GM21576 (cell line): Measurements from ENCODE around the gene NUBPL.
"Not testable (repeated sequence)": the region's sequence is repeated elsewhere in the genome, so short reads cannot be mapped to it uniquely, and the experiment has no call there.

Experiments used
- ATAC-seq: cut with Tn5 transposase; IDR thresholded peaks from one replicate; pipeline ENCODE4 v1.9.1; 2021; ENCODE audit warnings: mild to moderate bottlenecking, moderate library complexity; ENCODE audit not compliant: unreplicated experiment

Gene NUBPL

DNA sequence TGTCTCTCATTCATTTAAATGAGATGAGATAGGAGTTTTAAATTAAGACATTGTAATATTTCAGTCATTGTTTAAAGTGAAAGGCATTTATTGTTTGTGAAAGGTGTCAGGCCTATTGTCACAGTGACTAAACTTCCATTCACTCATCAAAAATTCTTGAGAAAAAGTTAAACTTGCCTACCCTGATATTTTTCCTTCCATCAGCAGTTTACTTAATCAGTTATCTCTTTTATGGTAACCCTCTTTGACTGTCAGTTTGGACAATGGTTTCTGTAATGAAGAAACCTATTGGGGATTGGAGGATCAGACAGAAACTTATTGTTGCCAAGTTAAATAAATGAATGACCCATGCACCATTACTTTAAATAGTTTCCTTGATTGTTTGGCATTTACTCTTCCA is 241.6 kb downstream of the NUBPL start:
- ATAC-seq, result no peak

DNA sequence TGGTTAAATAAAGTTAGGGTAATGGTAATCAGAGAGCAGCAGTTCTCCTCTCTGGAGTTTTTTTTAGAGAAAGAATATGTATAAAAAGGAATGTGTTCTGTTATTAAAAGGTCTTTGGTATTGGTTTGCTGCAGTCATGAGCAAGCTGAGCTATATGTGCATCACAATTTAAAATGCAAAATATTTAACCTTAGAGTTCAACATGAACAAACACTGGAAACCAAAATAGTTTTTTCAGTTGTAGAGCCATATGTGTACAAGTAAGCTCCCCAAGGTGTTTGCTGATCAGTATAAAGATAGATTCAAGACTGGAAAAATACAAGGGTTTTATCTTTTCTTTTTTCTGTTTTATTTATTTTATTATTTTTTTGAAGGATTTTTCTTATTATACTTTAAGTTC is 245.0 kb downstream of the NUBPL start:
- no peak for ATAC-seq

DNA sequence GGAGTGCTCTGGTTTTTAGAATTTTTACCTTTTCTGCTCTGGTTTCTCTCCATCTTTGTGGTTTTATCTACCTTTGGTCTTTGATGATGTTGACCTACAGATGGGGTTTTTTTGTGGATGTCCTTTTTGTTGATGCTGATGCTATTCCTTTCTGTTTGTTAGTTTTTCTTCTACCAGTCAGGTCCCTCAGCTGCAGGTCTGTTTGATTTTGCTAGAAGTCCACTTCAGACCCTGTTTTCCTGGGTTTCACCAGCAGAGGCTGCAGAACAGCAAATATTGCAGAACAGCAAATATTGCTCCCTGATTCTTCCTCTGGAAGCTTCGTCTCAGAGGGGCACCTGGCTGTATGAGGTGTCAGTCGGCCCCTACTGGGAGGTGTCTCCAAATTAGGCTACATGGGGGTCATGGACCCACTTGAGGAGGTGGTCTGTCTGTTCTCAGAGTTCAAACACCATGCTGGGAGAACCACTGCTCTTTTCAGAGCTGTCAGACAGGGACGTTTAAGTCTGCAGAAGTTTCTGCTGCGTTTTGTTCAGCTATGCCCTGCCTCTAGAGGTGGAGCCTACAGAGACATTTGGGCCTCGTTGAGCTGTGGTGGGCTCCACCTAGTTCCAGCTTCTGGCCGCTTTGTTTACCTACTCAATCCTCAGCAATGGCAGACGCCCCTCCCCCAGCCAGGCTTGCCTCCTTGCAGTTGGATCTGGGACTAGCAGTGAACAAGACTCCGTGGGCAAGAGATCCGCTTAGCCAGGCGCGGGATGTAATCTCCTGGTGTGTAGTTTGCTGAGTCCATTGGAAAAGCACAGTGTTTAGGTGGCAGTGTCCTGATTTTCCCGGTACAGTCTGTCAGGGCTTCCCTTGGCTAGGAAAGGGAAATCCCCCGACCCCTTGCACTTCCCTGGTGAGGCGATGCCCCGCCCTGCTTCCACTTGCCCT is 250.8 kb downstream of the NUBPL start:
- not testable (repeated sequence) for ATAC-seq

DNA sequence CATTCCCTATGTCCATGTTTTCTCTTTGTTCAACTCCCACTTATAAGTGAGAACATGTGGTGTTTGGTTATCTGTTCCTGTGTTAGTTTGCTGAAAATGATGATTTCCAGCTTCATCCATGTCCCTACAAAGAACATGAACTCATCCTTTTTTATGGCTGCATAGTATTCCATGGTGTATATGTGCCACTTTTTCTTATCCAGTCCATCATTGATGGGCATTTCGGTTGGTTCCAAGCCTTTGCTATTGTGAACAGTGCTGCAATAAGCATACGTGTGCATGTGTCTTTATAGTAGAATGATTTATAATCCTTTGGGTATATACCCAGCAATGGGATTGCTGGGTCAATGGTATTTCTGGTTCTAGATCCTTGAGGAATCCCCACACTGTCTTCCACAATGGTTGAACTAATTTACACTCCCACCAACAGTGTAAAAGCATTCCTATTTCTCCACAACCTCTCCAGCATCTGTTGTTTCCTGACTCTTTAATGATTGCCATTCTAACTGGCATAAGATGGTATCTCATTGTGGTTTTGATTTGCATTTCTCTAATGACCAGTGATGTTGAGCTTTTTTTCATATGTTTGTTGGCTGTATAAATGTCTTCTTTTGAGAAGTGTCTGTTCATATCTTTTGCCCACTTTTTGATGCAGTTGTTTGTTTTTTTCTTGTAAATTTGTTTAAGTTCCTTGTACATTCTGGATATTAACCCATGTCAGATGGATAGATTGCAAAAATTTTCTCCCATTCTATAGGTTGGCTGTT is 252.7 kb downstream of the NUBPL start:
- not testable (repeated sequence) for ATAC-seq

DNA sequence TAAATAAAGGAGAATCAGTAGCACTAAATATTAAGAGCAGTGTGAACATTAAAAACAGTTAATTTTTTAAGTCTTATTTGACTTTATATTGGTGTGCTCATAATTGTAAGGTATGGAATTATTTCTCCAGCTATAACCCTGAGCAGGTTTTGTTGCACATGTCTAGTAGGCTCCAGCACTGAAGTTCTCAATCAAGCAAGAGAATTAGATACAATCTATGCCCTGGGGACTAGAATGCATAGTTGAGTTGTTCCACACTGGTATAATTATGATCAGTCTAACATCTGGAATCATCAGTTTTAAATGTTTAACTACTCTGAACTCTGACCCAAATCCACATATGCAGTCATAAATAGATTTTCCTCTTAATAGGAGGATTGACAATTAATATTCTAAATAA is 258.1 kb downstream of the NUBPL start:
- no peak for ATAC-seq

DNA sequence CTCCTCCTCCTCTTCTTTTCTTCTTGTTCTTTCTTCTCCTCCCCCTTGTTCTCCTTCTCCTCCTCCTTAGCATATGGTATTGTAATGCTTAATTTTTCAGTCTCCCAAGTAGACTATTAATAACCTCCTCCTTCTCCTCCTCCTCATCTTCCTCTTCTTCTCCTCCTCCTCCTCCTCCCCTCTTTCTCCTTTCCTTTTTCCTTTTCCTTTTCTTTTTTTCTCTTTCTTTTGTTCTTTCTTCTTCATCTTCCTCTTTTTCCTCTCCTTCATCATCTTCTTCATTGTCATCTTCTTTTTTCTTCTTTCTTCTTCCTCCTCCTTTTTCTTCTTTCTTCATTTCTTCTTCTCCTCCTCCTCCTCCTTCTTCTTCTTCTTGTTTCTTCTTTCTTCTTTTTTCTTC is 264.3 kb downstream of the NUBPL start:
- ATAC-seq, result no peak

DNA sequence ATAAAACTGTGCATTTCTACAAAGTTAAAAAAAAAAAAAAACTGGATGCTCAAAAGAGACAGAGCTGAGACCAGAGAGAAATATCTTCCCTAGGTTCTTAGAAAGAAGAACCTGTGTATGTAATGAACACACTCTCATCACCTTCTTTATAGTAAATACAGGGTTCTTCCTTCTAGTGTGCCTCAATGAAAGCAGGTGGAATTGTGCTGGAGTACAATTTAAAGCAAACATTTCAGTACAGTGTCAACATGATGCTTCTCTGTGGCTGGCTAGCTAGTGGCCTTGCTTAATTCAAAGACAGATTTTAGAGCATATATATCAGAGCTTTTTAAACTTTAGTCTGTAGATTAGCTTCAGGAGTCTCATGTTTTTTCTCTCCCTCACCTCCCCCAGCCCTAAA is 266.1 kb downstream of the NUBPL start:
- no peak for ATAC-seq

DNA sequence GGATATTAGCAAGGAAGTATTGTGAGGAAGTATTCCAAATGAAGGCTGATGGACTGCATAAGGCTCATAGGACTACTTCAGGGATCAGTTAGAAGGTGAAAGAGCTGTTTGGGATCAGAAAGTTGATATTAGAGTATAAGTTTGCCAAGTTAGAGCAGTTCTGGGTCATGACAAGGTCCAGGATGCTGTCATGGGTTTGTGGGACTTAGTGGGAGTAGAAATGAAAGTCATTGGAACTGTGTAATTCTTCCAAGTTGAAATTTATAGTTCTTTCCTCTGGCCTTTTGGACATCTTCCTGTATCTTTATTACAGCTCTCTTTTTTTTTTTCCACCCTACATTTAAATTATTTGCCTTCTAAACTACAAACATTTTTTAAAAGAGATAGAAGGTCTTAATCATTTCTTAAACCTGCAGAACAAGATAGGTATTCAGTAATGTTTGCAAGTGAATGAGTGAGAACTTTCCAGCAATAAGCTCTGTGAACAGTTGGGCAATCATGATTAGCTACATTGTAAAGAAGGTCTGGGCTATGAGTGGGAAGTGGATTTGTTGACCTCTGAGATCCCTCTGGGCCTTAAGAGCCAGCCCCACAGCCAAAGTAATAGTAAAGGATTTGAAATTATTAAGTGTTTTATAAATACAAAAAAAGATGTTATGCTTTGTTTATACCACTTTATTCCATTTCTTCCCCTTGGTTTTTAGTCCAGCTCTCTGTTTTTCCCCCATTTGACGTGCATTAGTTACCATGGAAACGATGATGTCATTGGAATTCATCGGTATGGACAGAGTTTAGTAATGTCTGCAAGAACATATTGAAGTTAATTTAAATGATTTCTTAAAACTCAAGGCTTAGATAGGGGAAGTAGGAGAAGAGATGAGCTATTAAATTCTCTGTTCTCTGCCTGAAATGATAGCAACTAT is 268.0 kb downstream of the NUBPL start:
- ATAC-seq, result no peak

DNA sequence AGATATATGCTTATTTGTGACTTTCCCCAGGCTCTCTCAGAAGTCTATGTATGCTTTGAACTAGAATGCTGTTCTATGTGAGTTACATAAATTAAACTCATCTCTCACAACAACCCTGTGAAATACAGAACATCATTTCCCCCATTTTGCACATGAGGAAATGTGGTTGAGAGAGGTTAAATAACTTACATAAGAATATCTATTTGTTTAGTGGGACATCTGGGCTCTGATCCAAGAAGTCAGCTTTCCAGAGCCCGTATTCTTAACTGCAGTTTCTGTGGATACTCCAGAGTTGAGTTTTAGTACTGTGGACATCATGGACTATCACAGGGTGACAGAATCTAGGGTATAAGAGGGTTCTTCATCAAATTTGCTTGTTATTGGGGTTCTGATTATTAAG is 273.4 kb downstream of the NUBPL start:
- no peak for ATAC-seq

DNA sequence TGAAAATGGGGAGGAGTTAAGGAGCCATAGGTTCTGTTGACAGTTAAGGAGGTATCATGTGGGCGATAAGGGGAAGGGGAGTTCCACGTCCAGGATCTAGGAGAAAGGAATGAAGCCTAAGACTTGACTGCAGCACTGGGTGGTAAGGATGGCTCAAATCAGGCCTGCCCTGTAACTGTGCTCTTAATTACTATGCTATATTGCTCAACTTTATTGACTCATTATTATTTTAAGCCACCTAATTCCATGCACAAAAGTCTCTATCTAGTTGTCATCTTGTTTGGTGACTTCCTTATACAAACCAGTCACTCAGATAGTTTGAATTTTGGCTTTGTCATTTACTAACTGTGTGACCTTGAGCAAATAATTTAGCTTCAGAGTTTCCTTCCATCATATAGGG is 273.8 kb downstream of the NUBPL start:
- ATAC-seq, result no peak

DNA sequence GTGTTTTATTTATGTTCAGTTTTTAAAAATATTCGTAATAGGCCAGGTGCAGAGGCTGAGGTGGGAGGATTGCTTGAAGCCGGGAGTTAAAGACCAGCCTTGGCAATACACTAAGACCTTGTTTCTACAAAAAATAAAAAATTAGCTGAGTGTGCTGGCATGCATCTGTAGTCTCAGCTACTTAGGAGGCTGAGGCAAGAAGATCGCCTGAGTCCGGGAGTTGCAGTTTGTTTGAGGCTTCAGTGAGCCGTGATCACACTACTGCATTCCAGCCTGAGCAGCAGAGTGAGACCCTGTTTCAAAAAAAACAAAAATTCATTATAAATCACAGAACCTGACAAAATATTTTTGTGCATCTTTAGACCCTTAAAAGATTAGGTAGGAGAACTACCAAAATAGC is 275.8 kb downstream of the NUBPL start:
- no peak for ATAC-seq

DNA sequence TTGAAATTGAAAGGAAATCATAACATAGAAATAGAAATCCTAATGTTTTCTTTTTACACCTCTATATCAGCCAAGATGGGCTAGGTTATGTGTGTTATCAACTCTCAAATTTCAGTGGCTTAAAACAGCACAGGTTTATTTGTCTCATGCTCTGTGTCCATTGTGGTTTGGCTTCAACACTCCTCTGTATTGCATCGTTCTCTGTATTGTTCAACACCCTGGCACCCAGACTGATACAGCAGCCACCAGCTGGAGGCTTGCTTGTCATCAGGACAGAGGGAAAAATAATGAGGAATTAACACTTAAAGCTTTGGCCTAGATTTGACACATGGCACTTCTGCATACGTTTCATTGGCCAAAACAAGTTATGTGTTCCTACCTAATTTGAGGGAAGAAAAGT is 281.7 kb downstream of the NUBPL start:
- ATAC-seq, result no peak

DNA sequence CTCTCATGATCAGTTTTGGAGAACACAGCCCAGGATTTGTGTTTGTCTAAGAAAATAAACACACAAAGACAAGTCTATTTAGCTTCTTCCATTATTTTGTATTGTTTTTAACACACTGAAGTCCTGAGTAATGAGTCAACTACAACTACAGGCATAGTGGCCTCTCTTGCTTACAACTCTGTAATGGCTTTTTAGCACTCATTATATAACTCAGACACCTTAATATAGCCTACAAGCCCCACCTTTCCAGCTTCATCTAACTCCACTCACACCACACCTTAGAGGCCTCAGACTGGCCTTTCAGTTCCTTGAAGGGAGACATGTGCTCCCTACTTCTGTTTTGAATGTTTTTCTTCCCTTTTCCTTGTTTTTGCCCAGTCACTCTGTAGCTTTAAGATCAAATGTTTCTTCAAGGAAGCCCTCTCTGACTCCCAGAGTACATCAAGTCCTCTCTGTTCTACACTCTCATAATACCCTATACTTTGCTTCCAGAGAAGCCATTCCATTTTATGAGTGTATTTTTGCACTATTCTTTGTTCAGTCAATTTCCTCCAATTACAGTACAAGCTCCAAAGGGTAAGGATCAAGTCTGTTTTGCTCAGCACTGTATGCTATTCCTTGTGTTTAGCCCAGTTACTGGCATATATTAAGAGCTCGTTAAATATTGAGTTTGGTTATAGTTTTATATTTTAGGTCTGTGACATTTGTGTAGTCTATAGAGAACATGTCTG is 282.3 kb downstream of the NUBPL start:
- ATAC-seq, result no peak

DNA sequence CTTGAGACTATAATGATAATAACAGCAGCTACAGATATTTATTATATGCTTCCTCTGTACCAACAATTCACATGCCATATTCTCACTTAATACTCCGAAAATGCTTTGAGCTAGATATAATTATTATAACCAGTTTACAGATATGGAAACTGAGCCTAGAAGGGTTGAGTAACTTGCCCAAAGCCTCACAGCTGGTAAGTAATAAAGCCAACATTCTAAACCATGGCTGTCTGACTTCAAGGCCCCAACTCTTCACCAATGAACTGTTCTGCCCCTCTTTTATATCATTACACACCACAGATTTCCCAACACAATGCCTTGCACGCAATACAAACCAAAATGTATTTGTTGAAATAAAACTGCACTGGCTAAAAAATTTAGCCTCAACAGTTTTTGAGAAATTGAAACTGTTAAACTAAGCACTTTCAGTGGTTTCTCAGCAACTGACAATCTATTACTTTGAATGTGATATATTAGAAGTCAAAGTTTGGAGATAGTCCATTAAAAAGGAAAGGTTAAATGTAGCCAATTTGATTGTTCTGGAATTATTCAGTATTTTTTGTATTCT is 293.4 kb downstream of the NUBPL start:
- ATAC-seq, result no peak

DNA sequence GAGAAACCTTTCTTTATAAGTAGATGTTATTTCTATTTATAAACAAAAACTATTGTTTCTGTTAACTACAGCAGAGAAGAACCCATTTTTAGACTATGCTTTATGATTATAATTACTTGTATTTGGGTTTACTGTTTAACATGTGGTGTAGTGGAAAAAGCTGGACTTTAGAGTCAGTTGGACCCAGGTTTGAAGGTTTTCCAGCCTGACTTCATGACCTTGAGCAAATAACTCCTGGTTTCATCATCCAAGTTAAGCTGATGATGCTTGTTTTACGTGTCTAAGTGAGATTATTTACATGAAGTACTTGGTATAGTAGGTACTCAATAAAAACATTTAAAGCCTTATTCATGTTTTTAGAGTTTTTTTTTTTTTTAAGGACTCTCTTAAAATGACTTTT is 294.1 kb downstream of the NUBPL start:
- ATAC-seq, result no peak

DNA sequence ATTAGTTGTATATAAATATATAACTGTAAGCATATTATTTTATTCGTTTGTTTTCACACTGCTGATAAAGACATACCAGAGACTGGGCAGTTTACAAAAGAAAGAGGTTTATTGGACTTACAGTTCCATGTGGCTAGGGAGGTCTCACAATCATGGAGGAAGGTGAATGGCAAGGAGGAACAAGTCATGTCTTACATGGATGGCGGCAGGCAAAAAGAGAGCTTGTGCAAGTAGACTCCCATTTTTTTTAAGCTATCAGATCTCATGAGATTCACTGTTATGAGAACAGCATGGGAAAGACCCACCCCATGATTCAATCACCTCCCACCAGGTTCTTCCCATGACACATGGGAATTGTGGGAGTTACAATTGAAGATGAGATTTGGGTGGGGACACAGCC is 294.8 kb downstream of the NUBPL start:
- ATAC-seq, result not testable (repeated sequence)

DNA sequence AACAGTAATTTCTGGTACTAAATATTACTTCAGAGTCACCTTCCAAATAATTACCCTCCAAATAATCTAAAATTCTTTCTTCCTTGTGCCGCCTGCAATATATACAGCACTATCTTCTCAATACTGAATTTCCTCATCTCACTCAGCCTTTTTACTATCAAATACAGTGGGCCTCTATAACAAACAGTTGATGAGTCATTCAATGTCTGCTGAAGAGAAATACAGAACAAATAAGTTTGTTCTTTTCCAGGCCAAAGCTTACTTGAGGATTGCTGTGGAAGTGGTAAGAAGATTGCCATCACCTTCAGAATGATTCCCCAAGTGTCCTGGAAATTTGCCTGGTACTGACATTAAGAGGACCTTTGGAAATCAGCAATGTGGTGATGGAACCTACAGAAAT is 297.7 kb downstream of the NUBPL start:
- no peak for ATAC-seq

DNA sequence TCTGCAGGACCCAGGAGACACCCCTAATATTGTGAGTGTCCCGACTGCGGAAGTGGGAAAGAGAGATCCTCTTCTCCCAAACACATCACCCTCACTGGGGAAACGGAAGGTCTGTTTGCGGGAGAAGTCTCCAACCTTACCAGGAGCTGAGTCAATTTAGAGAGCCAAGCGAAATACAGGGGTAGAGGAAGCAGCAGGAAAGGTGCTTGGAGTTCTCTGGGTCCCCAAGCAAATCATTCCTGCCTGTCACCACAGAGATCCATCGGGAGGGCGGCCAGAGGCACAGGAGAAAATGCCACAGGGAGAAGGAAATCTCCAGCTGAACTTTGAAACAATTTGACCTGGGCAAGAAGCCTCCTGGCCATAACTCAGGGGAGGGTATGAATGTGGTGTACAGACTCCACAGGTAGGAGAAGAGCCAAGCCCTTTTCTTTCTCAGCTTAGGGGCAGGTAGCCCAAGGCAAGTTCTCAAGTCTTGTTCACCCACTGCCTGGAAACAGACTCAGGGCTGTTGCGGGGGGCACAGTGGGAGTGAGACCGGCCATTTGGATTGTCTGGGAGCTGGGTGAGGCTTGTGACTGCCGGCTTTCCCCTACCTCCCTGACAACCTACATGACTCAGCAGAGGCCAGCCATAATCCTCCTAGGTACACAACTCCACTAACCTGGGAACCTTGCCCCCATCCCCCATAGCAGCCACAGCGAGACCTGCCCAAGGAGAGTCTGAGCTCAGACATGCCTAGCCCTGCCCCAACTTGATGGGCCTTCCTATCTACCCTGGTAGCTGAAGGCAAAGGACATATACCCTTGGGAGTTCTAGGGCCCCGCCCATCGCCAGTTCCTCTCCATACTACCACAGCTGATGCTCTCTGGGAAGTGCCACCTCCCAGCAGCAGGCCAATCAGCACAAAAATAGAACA is 304.0 kb downstream of the NUBPL start:
- no peak for ATAC-seq

DNA sequence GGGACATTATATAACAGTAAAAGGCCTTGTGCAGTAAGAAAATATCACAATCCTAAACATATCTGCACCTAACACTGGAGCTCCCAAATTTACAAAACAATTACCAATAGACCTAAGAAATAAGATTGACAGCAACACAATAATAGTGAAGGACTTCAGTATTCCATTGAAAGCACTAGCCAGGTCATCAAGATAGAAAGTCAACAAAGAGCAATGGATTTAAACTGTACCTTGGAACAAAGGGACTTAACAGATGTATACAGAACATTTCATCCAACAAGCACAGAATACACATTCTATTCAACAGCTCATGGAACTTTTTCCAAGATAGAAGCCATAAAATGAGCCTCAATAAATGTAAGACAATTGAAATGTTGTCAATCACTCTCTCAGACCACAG is 306.4 kb downstream of the NUBPL start:
- no peak for ATAC-seq
